ENCODE results near the gene IFT88.

IFT88 gene

DNA sequence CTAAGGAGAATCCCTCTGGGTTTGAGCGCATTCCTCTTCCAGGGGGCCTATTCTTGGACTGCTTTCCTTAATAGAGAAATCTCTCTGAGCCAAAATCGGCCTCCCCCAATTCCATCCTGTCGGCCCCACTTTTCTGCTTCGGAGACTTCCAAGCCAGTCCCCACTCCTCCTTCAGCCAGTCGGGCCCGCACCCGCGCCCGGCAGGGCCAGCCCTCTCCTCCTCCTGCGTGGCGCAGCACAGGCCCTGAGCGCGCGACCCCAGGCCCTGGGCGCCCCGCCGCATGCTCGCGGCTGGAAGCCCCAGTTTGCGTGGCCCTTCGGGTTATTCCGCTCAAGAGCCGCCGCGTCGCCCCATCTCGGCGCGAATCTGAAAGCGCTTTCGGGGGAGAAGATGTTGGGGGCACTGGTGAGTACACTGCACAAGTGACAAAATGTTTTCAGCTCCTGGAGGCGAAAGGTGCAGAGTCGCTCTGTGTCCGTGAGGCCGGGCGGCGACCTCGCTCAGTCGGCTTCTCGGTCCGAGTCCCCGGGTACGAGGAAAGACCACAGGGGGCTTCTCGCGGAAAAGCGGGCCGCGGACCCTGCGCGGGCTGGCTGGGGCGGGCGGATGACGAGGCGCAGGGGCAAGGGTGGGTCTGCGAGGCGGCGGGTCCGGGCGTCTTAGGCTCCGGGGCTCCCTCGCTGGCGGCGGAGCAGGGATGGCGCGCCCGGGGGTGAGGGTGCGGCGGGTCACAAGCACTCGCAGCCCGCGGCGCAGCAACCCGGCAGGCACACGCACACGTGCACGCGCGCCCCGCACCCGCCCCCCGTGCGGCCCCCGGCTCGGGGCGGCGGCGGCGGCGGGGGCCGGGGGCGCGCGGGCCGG is 136.2 kb downstream of the IFT88 start, which contains the start of gene IL17D (continued):
- no peak for TF ChIP-seq PRDM10 (tag by site-specific recombination; IDR thresholded peaks at IDR 0.05)
- no peak for TF ChIP-seq ZNF658 (tag by site-specific recombination; IDR thresholded peaks at IDR 0.05)
- TF ChIP-seq ZBTB48 (tag by site-specific recombination; IDR thresholded peaks at IDR 0.05): 0 out of 2 replicates have a peak, but pooled peaks have one; percentile 17
- no peak for TF ChIP-seq ZFP69B (tag by site-specific recombination; IDR thresholded peaks at IDR 0.05)
- peak; percentile 48; the same call in 1 of the 2 replicates for TF ChIP-seq KLF8 (tag by site-specific recombination; IDR thresholded peaks at IDR 0.05)
- TF ChIP-seq ZBTB20 (tag by site-specific recombination; IDR thresholded peaks at IDR 0.05): peak; percentile 62; the same call in 1 of the 2 replicates
- TF ChIP-seq ZNF121 (tag by site-specific recombination; IDR thresholded peaks at IDR 0.05): peak; percentile 87
- no peak for TF ChIP-seq KLF10 (tag by site-specific recombination; IDR thresholded peaks at IDR 0.05)
- no peak for TF ChIP-seq ZNF132 (tag by site-specific recombination; IDR thresholded peaks at IDR 0.05; ENCODE audit: borderline replicate concordance)
- TF ChIP-seq ZBTB8A (tag by site-specific recombination; IDR thresholded peaks at IDR 0.05): peak; percentile 83
- TF ChIP-seq ZNF19 (tag by site-specific recombination; IDR thresholded peaks at IDR 0.05; ENCODE audit: low read depth): no peak

GRCh38 chr13:20703780-20704458 is 137.0 kb downstream of the IFT88 start:
- peak overlapping the region; percentile 36 for H3K4me3 ChIP-seq (ENCODE audit: low read depth, low read length)
- H3K36me3 ChIP-seq (ENCODE audit: control insufficient read depth in 2 of 2, insufficient read depth in 1 of 2, low read length in 2 of 2): no peaks in the 10 kb centered on the region
- CTCF ChIA-PET: interaction anchor here (0.7 to 1.1 kb wide), 2 partner anchors 124 to 518 kb away, joined by 3 to 5 read pairs; no protein-coding TSS in a partner anchor
- H3K9me3 ChIP-seq (ENCODE audit: control insufficient read depth, insufficient read depth, low read depth, low read length): no peaks in the 10 kb centered on the region
- POLR2A ChIA-PET: no interaction called here
- peak overlapping the region; percentile 84; the same call in 1 of the 2 replicates for H3K27ac ChIP-seq (ENCODE audit: extremely low read depth, low read depth, low read length)
- TF ChIP-seq GLI2 (tag by site-specific recombination; IDR thresholded peaks at IDR 0.05; ENCODE audit: borderline replicate concordance, low read depth): no peak
- TF ChIP-seq ZNF660 (tag by site-specific recombination; IDR thresholded peaks at IDR 0.05): 0 out of 2 replicates have a peak, but pooled peaks have one; percentile 22
- TF ChIP-seq RBAK (tag by site-specific recombination; IDR thresholded peaks at IDR 0.05): no peak
- peak; percentile 39; the same call in 1 of the 2 replicates for TF ChIP-seq KLF10 (tag by site-specific recombination; IDR thresholded peaks at IDR 0.05)
- no peak for TF ChIP-seq ZBTB17 (tag by site-specific recombination; IDR thresholded peaks at IDR 0.05)
- H3K4me1 ChIP-seq (ENCODE audit: control insufficient read depth, insufficient read depth, low read length): peaks cover 5% of the 10 kb centered on the region

DNA sequence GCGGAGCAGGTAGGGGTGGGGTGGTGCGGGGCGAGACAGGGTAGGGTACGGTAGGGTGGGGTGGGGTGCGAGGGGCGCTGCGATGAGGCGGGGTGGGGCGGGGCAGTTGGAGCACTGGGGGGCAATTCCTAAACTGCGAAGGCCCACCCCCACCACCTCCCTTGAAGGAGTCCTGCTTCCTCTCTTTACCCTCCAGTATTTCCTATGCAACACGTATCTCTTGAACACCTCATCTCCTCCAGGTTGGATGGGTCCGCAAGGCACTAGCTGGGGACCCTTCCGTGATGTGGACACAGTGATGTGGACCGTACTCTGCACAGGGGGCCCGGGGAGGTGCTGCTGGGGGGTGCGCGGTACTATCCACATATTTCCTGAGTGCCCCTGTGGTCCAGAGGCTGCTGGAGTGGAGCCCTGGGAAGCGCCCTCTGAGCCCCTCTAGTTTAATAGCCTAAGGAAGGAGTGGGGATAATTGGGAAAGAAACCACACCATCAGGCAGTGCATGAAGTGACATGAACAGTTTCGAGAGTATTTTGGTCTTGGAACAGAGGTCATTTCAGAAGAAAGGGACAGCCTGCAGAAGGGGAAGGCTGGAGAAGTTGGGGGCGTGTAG is 137.6 kb downstream of the IFT88 start:
- H3K36me3 ChIP-seq (ENCODE audit: control insufficient read depth in 2 of 2, insufficient read depth in 1 of 2, low read length in 2 of 2): no peaks in the 10 kb centered on the region
- CTCF ChIA-PET: interaction anchor here (1.1 kb wide), 1 partner anchor 124 kb away, joined by 5 read pairs; no protein-coding TSS in a partner anchor
- no peaks in the 10 kb centered on the region for H3K9me3 ChIP-seq (ENCODE audit: control insufficient read depth, insufficient read depth, low read depth, low read length)
- H3K4me1 ChIP-seq (ENCODE audit: control insufficient read depth, insufficient read depth, low read length): peaks cover 5% of the 10 kb centered on the region
- H3K27ac ChIP-seq (ENCODE audit: extremely low read depth, low read depth, low read length): no peak overlapping the region
- H3K4me3 ChIP-seq (ENCODE audit: low read depth, low read length): no peak overlapping the region
- POLR2A ChIA-PET: no interaction called here
- peak; percentile 93 for TF ChIP-seq PRDM4 (tag by site-specific recombination; IDR thresholded peaks at IDR 0.05)
- 0 out of 2 replicates have a peak, but pooled peaks have one; percentile 9 for TF ChIP-seq PRDM10 (tag by site-specific recombination; IDR thresholded peaks at IDR 0.05)
- TF ChIP-seq ZNF623 (tag by site-specific recombination; IDR thresholded peaks at IDR 0.05): no peak
- TF ChIP-seq ZNF202 (tag by site-specific recombination; IDR thresholded peaks at IDR 0.05; ENCODE audit: borderline replicate concordance): no peak
- peak; percentile 68 for TF ChIP-seq ZIC2 (tag by site-specific recombination; IDR thresholded peaks at IDR 0.05)
- TF ChIP-seq ZNF596 (tag by site-specific recombination; IDR thresholded peaks at IDR 0.05): no peak
- 0 out of 2 replicates have a peak, but pooled peaks have one; percentile 31 for TF ChIP-seq SCRT2 (tag by site-specific recombination; IDR thresholded peaks at IDR 0.05)
